WTC11 (cell line): ENCODE results near the gene ATF7. TPM values are rescaled to one million over a fixed set of nuclear protein-coding genes. Genes with fewer than 3 reads are reported as not detected.

Source experiments
- ATAC-seq: fragments of 200-7000 bp; cut with Tn5 transposase; 2 replicates; pipeline ENCODE4 v1.10.0; 2021; ENCODE audit warnings: mild to moderate bottlenecking, moderate library complexity
- CTCF ChIA-PET: fragments of 300-600 bp; sonication (Branson Sonifier 250); formaldehyde crosslinking; loops from one replicate; lab custom pipeline; 2021; ENCODE audit warnings: antibody characterized with exemption; lab: Charles Lee
- POLR2A ChIA-PET: fragments of 350-600 bp; sonication (Branson Sonifier 250); formaldehyde crosslinking; loops from one replicate; lab custom pipeline; 2021; ENCODE audit warnings: antibody characterized with exemption; lab: Charles Lee
- DNase-seq: peaks from one replicate; pipeline ENCODE4 v3.0.0; 2021; ENCODE audit warnings: low spot score
- H3K27ac Mint-ChIP-seq: 2 replicates; pipeline ENCODE4 v1.8.0; 2021; ENCODE audit warnings: mixed read lengths
- H3K27me3 Mint-ChIP-seq: 2 replicates; pipeline ENCODE4 v1.8.0; 2021; ENCODE audit warnings: low read depth, mild to moderate bottlenecking, moderate library complexity, mixed read lengths
- H3K36me3 Mint-ChIP-seq: 2 replicates; pipeline ENCODE4 v1.8.0; 2021; ENCODE audit warnings: mixed read lengths
- H3K4me1 Mint-ChIP-seq: 2 replicates; pipeline ENCODE4 v1.8.0; 2022; ENCODE audit warnings: mixed read lengths
- H3K4me3 Mint-ChIP-seq: 2 replicates; pipeline ENCODE4 v1.8.0; 2021; ENCODE audit warnings: mild to moderate bottlenecking, moderate library complexity, mixed read lengths
- H3K9me3 Mint-ChIP-seq: 2 replicates; pipeline ENCODE4 v1.8.0; 2021; ENCODE audit warnings: mixed read lengths
- ATF3 ChIP-seq: sonication (generic); formaldehyde crosslinking; conservative IDR thresholded peaks from 2 replicates; pipeline ENCODE4 v1.8.1; 2022; ENCODE audit warnings: mild to moderate bottlenecking, missing genetic modification reagents
- CREB1 ChIP-seq: sonication (generic); formaldehyde crosslinking; IDR thresholded peaks from 2 replicates; pipeline ENCODE4 v1.8.0; 2023; ENCODE audit warnings: mild to moderate bottlenecking, missing genetic modification reagents
- ERG ChIP-seq: fragments of 250-450 bp; sonication (Bioruptor Pico); IDR thresholded peaks from 2 replicates; pipeline ENCODE4 v1.8.0; 2021; ENCODE audit warnings: mild to moderate bottlenecking
- FOXP1 ChIP-seq: sonication (generic); formaldehyde crosslinking; IDR thresholded peaks from 2 replicates; pipeline ENCODE4 v1.8.0; 2022; ENCODE audit warnings: missing genetic modification reagents, mild to moderate bottlenecking, moderate library complexity, borderline replicate concordance
- GTF2I ChIP-seq: fragments of 250-450 bp; sonication (Bioruptor Pico); conservative IDR thresholded peaks from 2 replicates; pipeline ENCODE4 v1.4.0; 2021; ENCODE audit warnings: mild to moderate bottlenecking
- IRF1 ChIP-seq: sonication (generic); formaldehyde crosslinking; IDR thresholded peaks from 2 replicates; pipeline ENCODE4 v1.8.0; 2023; ENCODE audit warnings: missing genetic modification reagents
- IRF2 ChIP-seq: sonication (generic); formaldehyde crosslinking; IDR thresholded peaks from 2 replicates; pipeline ENCODE4 v1.8.0; 2022; ENCODE audit warnings: low read depth, missing genetic modification reagents, borderline replicate concordance
- MXD4 ChIP-seq: fragments of 250-450 bp; sonication (Bioruptor Pico); IDR thresholded peaks from 2 replicates; pipeline ENCODE4 v1.8.0; 2021; ENCODE audit warnings: mild to moderate bottlenecking, moderate library complexity, borderline replicate concordance
- MYBL2 ChIP-seq: sonication (generic); formaldehyde crosslinking; IDR thresholded peaks from 2 replicates; pipeline ENCODE4 v1.8.1; 2023; ENCODE audit warnings: mild to moderate bottlenecking, moderate library complexity, missing genetic modification reagents
- NFYB ChIP-seq: sonication (generic); formaldehyde crosslinking; conservative IDR thresholded peaks from 2 replicates; pipeline ENCODE4 v1.8.0; 2022; ENCODE audit warnings: low read depth, missing genetic modification reagents
- NR2C2 ChIP-seq: sonication (generic); formaldehyde crosslinking; IDR thresholded peaks from 2 replicates; pipeline ENCODE4 v1.8.0; 2022; ENCODE audit warnings: mild to moderate bottlenecking, missing genetic modification reagents
- OVOL2 ChIP-seq: fragments of 250-450 bp; sonication (Bioruptor Pico); IDR thresholded peaks from 2 replicates; pipeline ENCODE4 v1.9.0; 2021; ENCODE audit warnings: mild to moderate bottlenecking, borderline replicate concordance
- PREB ChIP-seq: sonication (generic); formaldehyde crosslinking; IDR thresholded peaks from 2 replicates; pipeline ENCODE4 v1.8.1; 2022; ENCODE audit warnings: mild to moderate bottlenecking, missing genetic modification reagents, moderate library complexity, borderline replicate concordance
- PRRX2 ChIP-seq: fragments of 250-450 bp; sonication (Bioruptor Pico); IDR thresholded peaks from 2 replicates; pipeline ENCODE4 v1.8.0; 2021; ENCODE audit warnings: mild to moderate bottlenecking
- ZNF121 ChIP-seq: sonication (generic); formaldehyde crosslinking; IDR thresholded peaks from 2 replicates; pipeline ENCODE4 v1.8.0; 2023; ENCODE audit warnings: missing genetic modification reagents
- total RNA-seq: library from RNA; stranded (reverse); gene quantifications from 3 replicates; pipeline ENCODE4 v1.2.3, GENCODE V29; 2021
- TF ChIP-seq, protein P1 (sequence below): sonication (generic); formaldehyde crosslinking; IDR thresholded peaks from 2 replicates; pipeline ENCODE4 v1.8.1; 2023; ENCODE audit warnings: mild to moderate bottlenecking, missing genetic modification reagents, moderate library complexity
- TF ChIP-seq, protein P2 (sequence below): sonication (generic); formaldehyde crosslinking; IDR thresholded peaks from 2 replicates; pipeline ENCODE4 v1.8.0; 2022; ENCODE audit warnings: mild to moderate bottlenecking, missing genetic modification reagents
- TF ChIP-seq, protein P3 (sequence below): sonication (generic); formaldehyde crosslinking; IDR thresholded peaks from 2 replicates; pipeline ENCODE4 v1.8.0; 2022; ENCODE audit warnings: missing genetic modification reagents
- TF ChIP-seq, protein P4 (sequence below): fragments of 200-600 bp; IDR thresholded peaks from 2 replicates; pipeline ENCODE4 v1.8.0; 2022; ENCODE audit warnings: antibody characterized with exemption
- TF ChIP-seq, protein P5 (sequence below): fragments of 250-450 bp; sonication (Bioruptor Pico); IDR thresholded peaks from 2 replicates; pipeline ENCODE4 v2.1.2; 2022; ENCODE audit warnings: mild to moderate bottlenecking, moderate library complexity

The ATF7 gene
- total RNA-seq, 1 experiment from 2014 or later: 16.3 TPM

DNA sequence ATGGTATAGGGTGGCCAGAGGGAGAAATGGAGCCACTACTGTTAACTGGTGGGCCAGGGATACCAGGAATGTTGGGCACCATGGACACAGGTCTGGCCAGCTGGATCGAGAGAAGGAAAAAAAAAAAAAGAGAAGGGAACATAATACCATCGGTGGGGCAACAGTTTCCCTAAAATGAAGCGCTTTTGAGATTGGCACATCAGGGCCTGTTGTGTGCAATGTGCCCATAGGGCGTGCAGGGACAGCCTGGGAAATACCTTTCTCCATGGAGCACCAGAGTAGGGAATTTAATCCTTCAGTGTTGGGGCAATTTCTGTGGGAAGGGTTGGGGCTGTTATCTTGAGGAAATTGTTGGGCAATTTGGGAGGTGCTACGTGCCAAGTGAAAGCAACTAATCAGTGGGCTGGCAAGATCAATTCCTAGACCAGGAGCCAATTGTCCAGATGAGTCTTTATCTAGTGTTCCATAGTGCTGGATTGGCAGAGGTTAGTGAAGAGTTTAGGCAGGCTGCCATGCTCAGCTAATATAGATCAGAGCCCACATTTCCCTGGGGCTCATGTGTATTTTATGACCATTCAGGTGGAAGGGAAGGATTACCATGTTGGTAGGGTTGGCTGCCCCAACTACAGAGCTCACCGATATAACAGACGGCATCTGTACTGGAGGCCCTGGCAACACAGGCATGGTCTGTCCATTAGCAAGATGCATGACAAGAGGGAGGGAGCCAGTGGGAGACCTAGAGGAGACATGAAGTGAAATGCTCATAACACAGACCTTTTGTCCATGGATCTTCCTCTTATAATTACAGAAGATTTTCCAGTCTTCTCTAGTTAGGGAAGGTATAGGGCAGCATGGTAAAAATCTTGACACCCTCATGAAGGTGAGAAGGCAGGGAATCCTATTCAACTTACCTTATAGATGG is 93.4 kb downstream of the ATF7 start:
- no peak overlapping the region for H3K4me3 Mint-ChIP-seq
- TF ChIP-seq, protein P1, sequence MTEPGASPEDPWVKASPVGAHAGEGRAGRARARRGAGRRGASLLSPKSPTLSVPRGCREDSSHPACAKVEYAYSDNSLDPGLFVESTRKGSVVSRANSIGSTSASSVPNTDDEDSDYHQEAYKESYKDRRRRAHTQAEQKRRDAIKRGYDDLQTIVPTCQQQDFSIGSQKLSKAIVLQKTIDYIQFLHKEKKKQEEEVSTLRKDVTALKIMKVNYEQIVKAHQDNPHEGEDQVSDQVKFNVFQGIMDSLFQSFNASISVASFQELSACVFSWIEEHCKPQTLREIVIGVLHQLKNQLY: no peak
- TF ChIP-seq PREB (no peak), IRF1 (no peak), NR2C2 (CRISPR knock-in tag) (no peak), ATF3 (CRISPR knock-in tag) (no peak), MXD4 (CRISPR knock-in tag) (no peak), PRRX2 (CRISPR knock-in tag) (no peak), MYBL2 (CRISPR knock-in tag) (no peak), OVOL2 (no peak)
- TF ChIP-seq, protein P2, sequence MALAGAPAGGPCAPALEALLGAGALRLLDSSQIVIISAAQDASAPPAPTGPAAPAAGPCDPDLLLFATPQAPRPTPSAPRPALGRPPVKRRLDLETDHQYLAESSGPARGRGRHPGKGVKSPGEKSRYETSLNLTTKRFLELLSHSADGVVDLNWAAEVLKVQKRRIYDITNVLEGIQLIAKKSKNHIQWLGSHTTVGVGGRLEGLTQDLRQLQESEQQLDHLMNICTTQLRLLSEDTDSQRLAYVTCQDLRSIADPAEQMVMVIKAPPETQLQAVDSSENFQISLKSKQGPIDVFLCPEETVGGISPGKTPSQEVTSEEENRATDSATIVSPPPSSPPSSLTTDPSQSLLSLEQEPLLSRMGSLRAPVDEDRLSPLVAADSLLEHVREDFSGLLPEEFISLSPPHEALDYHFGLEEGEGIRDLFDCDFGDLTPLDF: no peak
- TF ChIP-seq, all 79 proteins: peak for 0
- Mint-ChIP-seq H3K4me1 (no peaks in the 10 kb centered on the region), H3K27ac (no peak overlapping the region), H3K36me3 (peaks cover 29% of the 10 kb centered on the region), H3K27me3 (no peaks in the 10 kb centered on the region), H3K9me3 (no peaks in the 10 kb centered on the region)
- CTCF ChIA-PET: interaction anchor here (1.1 to 1.4 kb wide), 2 partner anchors 10 to 11 kb away, joined by 3 to 6 read pairs; no protein-coding TSS in a partner anchor
- ATAC-seq (no peak), DNase-seq (no peak)
- POLR2A ChIA-PET: no interaction called here

DNA sequence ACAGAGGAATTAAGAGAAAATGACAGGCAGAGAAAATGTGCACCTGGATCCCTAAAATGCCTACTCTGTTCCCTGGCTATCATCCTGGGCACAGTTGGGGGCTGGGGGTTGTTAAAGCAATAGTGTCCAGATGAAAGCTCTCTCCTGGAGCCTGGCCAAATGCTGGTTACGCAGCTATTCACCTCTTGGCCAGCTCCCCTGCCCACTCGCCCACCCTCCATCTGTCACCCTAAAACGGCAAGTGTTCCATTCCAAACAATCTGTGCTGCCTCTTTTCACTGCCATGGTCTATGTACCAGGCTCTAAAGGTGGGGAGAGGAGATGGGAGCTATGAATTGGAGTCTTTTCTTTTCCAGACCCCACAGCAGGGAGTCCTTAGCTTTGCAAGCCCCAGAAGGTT is 94.2 kb downstream of the ATF7 start:
- ChIA-PET CTCF (interaction anchor here (1.4 kb wide), 1 partner anchor 11 kb away, joined by 3 read pairs; no protein-coding TSS in a partner anchor), POLR2A (no interaction called here)
- no peak for DNase-seq
- peaks cover 26% of the 10 kb centered on the region for H3K36me3 Mint-ChIP-seq
- no peak overlapping the region for H3K27ac Mint-ChIP-seq
- no peak for ATAC-seq
- no peak for TF ChIP-seq CREB1 (CRISPR knock-in tag)
- TF ChIP-seq, protein P3, sequence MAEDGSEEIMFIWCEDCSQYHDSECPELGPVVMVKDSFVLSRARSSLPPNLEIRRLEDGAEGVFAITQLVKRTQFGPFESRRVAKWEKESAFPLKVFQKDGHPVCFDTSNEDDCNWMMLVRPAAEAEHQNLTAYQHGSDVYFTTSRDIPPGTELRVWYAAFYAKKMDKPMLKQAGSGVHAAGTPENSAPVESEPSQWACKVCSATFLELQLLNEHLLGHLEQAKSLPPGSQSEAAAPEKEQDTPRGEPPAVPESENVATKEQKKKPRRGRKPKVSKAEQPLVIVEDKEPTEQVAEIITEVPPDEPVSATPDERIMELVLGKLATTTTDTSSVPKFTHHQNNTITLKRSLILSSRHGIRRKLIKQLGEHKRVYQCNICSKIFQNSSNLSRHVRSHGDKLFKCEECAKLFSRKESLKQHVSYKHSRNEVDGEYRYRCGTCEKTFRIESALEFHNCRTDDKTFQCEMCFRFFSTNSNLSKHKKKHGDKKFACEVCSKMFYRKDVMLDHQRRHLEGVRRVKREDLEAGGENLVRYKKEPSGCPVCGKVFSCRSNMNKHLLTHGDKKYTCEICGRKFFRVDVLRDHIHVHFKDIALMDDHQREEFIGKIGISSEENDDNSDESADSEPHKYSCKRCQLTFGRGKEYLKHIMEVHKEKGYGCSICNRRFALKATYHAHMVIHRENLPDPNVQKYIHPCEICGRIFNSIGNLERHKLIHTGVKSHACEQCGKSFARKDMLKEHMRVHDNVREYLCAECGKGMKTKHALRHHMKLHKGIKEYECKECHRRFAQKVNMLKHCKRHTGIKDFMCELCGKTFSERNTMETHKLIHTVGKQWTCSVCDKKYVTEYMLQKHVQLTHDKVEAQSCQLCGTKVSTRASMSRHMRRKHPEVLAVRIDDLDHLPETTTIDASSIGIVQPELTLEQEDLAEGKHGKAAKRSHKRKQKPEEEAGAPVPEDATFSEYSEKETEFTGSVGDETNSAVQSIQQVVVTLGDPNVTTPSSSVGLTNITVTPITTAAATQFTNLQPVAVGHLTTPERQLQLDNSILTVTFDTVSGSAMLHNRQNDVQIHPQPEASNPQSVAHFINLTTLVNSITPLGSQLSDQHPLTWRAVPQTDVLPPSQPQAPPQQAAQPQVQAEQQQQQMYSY (CRISPR knock-in tag): no peak
- TF ChIP-seq FOXP1 (CRISPR knock-in tag): no peak
- TF ChIP-seq GTF2I: no peak
- no peak for TF ChIP-seq IRF2 (CRISPR knock-in tag)
- TF ChIP-seq NFYB (CRISPR knock-in tag): no peak
- TF ChIP-seq, protein P4, sequence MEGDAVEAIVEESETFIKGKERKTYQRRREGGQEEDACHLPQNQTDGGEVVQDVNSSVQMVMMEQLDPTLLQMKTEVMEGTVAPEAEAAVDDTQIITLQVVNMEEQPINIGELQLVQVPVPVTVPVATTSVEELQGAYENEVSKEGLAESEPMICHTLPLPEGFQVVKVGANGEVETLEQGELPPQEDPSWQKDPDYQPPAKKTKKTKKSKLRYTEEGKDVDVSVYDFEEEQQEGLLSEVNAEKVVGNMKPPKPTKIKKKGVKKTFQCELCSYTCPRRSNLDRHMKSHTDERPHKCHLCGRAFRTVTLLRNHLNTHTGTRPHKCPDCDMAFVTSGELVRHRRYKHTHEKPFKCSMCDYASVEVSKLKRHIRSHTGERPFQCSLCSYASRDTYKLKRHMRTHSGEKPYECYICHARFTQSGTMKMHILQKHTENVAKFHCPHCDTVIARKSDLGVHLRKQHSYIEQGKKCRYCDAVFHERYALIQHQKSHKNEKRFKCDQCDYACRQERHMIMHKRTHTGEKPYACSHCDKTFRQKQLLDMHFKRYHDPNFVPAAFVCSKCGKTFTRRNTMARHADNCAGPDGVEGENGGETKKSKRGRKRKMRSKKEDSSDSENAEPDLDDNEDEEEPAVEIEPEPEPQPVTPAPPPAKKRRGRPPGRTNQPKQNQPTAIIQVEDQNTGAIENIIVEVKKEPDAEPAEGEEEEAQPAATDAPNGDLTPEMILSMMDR: no peak
- TF ChIP-seq ZNF121 (CRISPR knock-in tag): no peak
- no peak for TF ChIP-seq ERG (CRISPR knock-in tag)
- TF ChIP-seq, protein P5, sequence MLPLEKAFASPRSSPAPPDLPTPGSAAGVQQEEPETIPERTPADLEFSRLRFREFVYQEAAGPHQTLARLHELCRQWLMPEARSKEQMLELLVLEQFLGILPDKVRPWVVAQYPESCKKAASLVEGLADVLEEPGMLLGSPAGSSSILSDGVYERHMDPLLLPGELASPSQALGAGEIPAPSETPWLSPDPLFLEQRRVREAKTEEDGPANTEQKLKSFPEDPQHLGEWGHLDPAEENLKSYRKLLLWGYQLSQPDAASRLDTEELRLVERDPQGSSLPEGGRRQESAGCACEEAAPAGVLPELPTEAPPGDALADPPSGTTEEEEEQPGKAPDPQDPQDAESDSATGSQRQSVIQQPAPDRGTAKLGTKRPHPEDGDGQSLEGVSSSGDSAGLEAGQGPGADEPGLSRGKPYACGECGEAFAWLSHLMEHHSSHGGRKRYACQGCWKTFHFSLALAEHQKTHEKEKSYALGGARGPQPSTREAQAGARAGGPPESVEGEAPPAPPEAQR (CRISPR knock-in tag): no peak
- H3K4me3 Mint-ChIP-seq: no peak overlapping the region
- no peaks in the 10 kb centered on the region for H3K9me3 Mint-ChIP-seq
- H3K4me1 Mint-ChIP-seq: no peaks in the 10 kb centered on the region
- no peaks in the 10 kb centered on the region for H3K27me3 Mint-ChIP-seq
